Skeletal muscle satellite cell (primary cell): Measurements from ENCODE around the gene PQBP1.

Experiments
- H3K27me3 ChIP-seq: 2 replicates; pipeline ENCODE4 v1.7.0; 2013; ENCODE audit warnings: low read length; ENCODE audit not compliant: control insufficient read depth, insufficient read depth
- H3K36me3 ChIP-seq: 2 replicates; pipeline ENCODE4 v1.7.0; 2013; ENCODE audit warnings: mild to moderate bottlenecking, control low read depth, low read length; ENCODE audit not compliant: insufficient read depth
- H3K4me1 ChIP-seq: 2 replicates; pipeline ENCODE4 v1.7.0; 2013; ENCODE audit warnings: low read length; ENCODE audit not compliant: control insufficient read depth, insufficient read depth
- H3K4me2 ChIP-seq: 2 replicates; pipeline ENCODE4 v1.7.0; 2013; ENCODE audit warnings: mild to moderate bottlenecking, low read length
- H3K4me3 ChIP-seq: 2 replicates; pipeline ENCODE4 v1.7.0; 2013; ENCODE audit warnings: low read length
- H3K9ac ChIP-seq: 2 replicates; pipeline ENCODE4 v1.7.0; 2013; ENCODE audit warnings: mild to moderate bottlenecking, low read depth, low read length, moderate library complexity
- H3K9me3 ChIP-seq: replicated peaks from 2 replicates; pipeline ENCODE4 v1.7.0; 2013; ENCODE audit warnings: mild to moderate bottlenecking, control low read depth, low read length

The PQBP1 gene

DNA sequence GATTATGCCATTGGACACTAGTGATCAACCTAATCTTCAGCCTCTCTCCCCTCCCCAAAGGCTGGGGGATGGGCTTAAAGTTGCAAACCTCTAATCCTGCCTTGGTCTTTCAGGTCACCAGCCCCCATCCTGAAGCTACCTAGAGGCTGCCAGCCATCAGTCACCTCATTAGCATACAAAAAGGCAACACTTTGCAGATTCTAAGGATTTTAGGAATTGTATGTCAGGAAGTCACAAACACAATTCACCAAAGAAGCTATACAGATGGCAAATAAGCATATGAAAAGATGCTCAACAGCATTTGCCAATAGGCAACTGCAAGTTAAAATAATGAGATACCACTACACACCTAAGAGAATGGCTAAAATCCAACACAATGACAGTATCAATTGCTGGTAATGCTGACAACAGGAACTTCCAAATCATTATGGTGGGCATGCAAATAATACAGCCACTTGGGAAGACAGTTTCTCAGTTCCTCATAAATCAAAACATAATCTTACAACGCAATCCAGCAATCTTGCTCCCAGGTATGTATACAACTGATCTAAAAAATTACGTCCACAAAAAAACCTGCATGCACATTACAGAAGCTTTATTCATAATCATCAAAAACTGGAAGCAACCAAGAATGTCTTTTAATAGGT is 30.1 kb downstream of the PQBP1 start:
- no peak overlapping the region for H3K9ac ChIP-seq
- no peaks in the 10 kb centered on the region for H3K27me3 ChIP-seq
- H3K9me3 ChIP-seq: no peaks in the 10 kb centered on the region
- no peak overlapping the region for H3K4me2 ChIP-seq
- peaks cover 21% of the 10 kb centered on the region for H3K36me3 ChIP-seq
- H3K4me1 ChIP-seq: no peaks in the 10 kb centered on the region
- no peak overlapping the region for H3K4me3 ChIP-seq

DNA sequence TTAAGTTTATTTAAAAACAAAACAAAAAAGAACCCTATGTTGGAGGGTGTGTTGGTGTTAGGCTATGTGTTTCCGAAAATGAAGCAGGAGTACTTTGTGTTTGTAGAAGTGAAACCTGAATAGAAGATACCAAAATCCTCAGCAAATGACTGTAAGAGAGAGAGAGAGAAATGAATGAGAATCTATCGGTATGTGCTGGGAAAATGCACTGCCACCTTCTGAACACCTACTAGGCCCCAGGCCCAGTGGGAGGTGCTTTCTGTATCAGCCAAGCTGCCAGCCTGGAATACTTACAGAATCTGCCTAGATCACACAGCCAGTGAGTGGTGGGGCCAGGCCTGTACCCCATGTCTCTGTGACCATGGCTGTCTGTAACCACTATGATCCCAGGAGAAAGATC is 36.0 kb downstream of the PQBP1 start:
- Histone ChIP-seq H3K9ac (no peak overlapping the region), H3K4me2 (no peak overlapping the region), H3K4me3 (no peak overlapping the region), H3K27me3 (no peaks in the 10 kb centered on the region), H3K9me3 (no peaks in the 10 kb centered on the region), H3K36me3 (peaks cover 20% of the 10 kb centered on the region), H3K4me1 (no peaks in the 10 kb centered on the region)

DNA sequence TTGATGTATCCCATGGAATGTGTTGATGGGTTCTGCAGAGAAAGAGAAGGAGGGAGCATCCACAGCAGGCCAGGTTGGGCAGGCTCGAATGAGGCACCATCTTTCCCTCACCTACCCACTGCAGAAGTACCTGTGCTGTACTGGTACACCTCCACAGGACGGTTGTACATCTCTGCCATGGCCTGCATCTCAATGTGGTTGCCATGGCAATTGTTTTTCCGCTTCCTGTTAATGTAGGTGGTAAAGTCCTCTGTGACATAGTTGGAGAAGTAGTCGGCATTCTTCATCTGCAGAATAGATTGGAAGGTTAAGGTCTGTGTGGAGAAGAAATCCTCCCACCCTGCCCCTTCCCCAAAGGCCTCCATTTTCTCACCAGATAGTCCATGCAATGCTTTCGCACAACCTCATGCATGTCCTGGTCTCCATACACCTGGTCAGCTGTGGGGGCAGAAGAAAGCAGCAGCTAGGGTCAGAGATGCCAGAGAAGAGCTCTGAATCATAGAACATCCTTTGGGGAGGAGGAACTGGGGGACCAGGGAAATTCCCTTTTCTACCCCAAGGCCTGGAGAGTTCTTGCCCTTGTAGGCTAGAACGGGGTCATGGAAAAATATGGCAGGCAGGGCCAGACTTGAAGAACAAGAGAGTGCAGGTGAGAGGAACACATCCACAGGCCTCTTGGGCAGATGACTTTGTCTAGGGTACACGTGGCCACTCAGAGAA is 37.0 kb downstream of the PQBP1 start:
- no peaks in the 10 kb centered on the region for H3K4me1 ChIP-seq
- no peak overlapping the region for H3K4me3 ChIP-seq
- H3K9ac ChIP-seq: no peak overlapping the region
- H3K4me2 ChIP-seq: no peak overlapping the region
- H3K9me3 ChIP-seq: no peaks in the 10 kb centered on the region
- no peaks in the 10 kb centered on the region for H3K27me3 ChIP-seq
- peaks cover 20% of the 10 kb centered on the region for H3K36me3 ChIP-seq

- no peaks in the 10 kb centered on the region for H3K9me3 ChIP-seq
These were observed 37.6 kb downstream of the PQBP1 start for GRCh38 chrX:48935301-48935670.

GRCh38 chrX:48936429-48937053 is 38.8 kb downstream of the PQBP1 start:
- H3K4me1 ChIP-seq: no peaks in the 10 kb centered on the region

More at GRCh38 chrX:48935301-48935670, 37.6 kb downstream of the PQBP1 start:
- Histone ChIP-seq H3K27me3 (no peaks in the 10 kb centered on the region), H3K4me1 (no peaks in the 10 kb centered on the region), H3K9ac (no peak overlapping the region), H3K36me3 (peaks cover 19% of the 10 kb centered on the region), H3K4me3 (no peak overlapping the region), H3K4me2 (no peak overlapping the region)

GRCh38 chrX:48937054-48937907 is 39.6 kb downstream of the PQBP1 start:
- Histone ChIP-seq H3K4me3 (no peak overlapping the region), H3K9ac (no peak overlapping the region), H3K9me3 (no peaks in the 10 kb centered on the region), H3K27me3 (no peaks in the 10 kb centered on the region), H3K36me3 (peaks cover 19% of the 10 kb centered on the region), H3K4me2 (no peak overlapping the region), H3K4me1 (no peaks in the 10 kb centered on the region)

More at GRCh38 chrX:48936429-48937053, 38.8 kb downstream of the PQBP1 start:
- Histone ChIP-seq H3K9ac (no peak overlapping the region), H3K4me2 (no peak overlapping the region), H3K36me3 (peaks cover 19% of the 10 kb centered on the region), H3K4me3 (no peak overlapping the region), H3K27me3 (no peaks in the 10 kb centered on the region), H3K9me3 (no peaks in the 10 kb centered on the region)

- Histone ChIP-seq H3K4me3 (no peak overlapping the region), H3K4me2 (no peak overlapping the region), H3K4me1 (no peaks in the 10 kb centered on the region), H3K27me3 (no peaks in the 10 kb centered on the region), H3K36me3 (peaks cover 21% of the 10 kb centered on the region), H3K9me3 (no peaks in the 10 kb centered on the region), H3K9ac (no peak overlapping the region)
These were observed 41.1 kb downstream of the PQBP1 start for GRCh38 chrX:48938721-48939425.

- no peak overlapping the region for H3K4me3 ChIP-seq
- no peak overlapping the region for H3K4me2 ChIP-seq
- H3K4me1 ChIP-seq: no peaks in the 10 kb centered on the region
- peaks cover 13% of the 10 kb centered on the region for H3K36me3 ChIP-seq
- no peak overlapping the region for H3K9ac ChIP-seq
- H3K9me3 ChIP-seq: no peaks in the 10 kb centered on the region
- no peaks in the 10 kb centered on the region for H3K27me3 ChIP-seq
These were observed 41.9 kb downstream of the PQBP1 start for GRCh38 chrX:48939524-48940228.

- Histone ChIP-seq H3K4me3 (no peak overlapping the region), H3K4me1 (no peaks in the 10 kb centered on the region), H3K36me3 (peaks cover 10% of the 10 kb centered on the region), H3K27me3 (no peaks in the 10 kb centered on the region), H3K9ac (no peak overlapping the region), H3K9me3 (no peaks in the 10 kb centered on the region), H3K4me2 (no peak overlapping the region)
These were observed 42.8 kb downstream of the PQBP1 start for GRCh38 chrX:48940404-48940955.

GRCh38 chrX:48942895-48943294 is 45.2 kb downstream of the PQBP1 start:
- Histone ChIP-seq H3K9me3 (no peaks in the 10 kb centered on the region), H3K9ac (no peak overlapping the region), H3K4me2 (no peak overlapping the region), H3K27me3 (no peaks in the 10 kb centered on the region), H3K4me3 (no peak overlapping the region), H3K36me3 (peaks cover 10% of the 10 kb centered on the region), H3K4me1 (no peaks in the 10 kb centered on the region)
